ENCODE measurements around the gene MICB.

GRCh38 chr6:31546958-31547726 is 49.2 kb downstream of the MICB start, which contains the start of gene NFKBIL1:
- TF ChIP-seq POLR2A (IDR thresholded peaks at IDR 0.05) (no peak), CTCF (IDR thresholded peaks at IDR 0.05) (no peak)
